ENCODE results near the gene CCDC102B. TPM values are rescaled to one million over a fixed set of nuclear protein-coding genes. Genes with fewer than 3 reads are reported as not detected.
"Not testable (repeated sequence)": the region's sequence is repeated elsewhere in the genome, so short reads cannot be mapped to it uniquely, and the experiment has no call there.

Gene CCDC102B
- polyA plus RNA-seq (ENCODE audit: insufficient read length in 4 of 4), result 1 to 10 TPM; 4.1 to 8.5 (median 7.7) TPM

- no peak for DNase-seq (ENCODE audit: low read depth in 4 of 4, low spot score in 3 of 4)
Observed at GRCh38 chr18:68797871-68798270, at the start of gene CCDC102B. CCDC102B (plus strand) TSS chr18:68798080; CDS start chr18:68836764, 38,684 bp downstream.

- DNase-seq (ENCODE audit: low read depth in 4 of 4, low spot score in 3 of 4), result no peak
Observed at GRCh38 chr18:68757126-68757525, 40.8 kb upstream of the CCDC102B start.

- DNase-seq (ENCODE audit: low read depth in 4 of 4, low spot score in 3 of 4), result no peak
Observed at GRCh38 chr18:68759308-68759707, 38.6 kb upstream of the CCDC102B start.

- DNase-seq (ENCODE audit: low read depth in 4 of 4, low spot score in 3 of 4), result no peak
Observed at GRCh38 chr18:68763083-68763482, 34.8 kb upstream of the CCDC102B start.

GRCh38 chr18:68764016-68764415, 33.9 kb upstream of the CCDC102B start:
- DNase-seq (ENCODE audit: low read depth in 4 of 4, low spot score in 3 of 4), result no peak

- no peak for DNase-seq (ENCODE audit: low read depth in 4 of 4, low spot score in 3 of 4)
Observed at GRCh38 chr18:68766433-68766832, 31.4 kb upstream of the CCDC102B start.

- DNase-seq (ENCODE audit: low read depth in 4 of 4, low spot score in 3 of 4), result no peak
Observed at GRCh38 chr18:68769461-68769860, 28.4 kb upstream of the CCDC102B start.

- no peak for DNase-seq (ENCODE audit: low read depth in 4 of 4, low spot score in 3 of 4)
Observed at GRCh38 chr18:68772268-68772667, 25.6 kb upstream of the CCDC102B start.

GRCh38 chr18:68778280-68778886, 19.5 kb upstream of the CCDC102B start:
- no peak for DNase-seq (ENCODE audit: low read depth in 4 of 4, low spot score in 3 of 4)

- no peak for DNase-seq (ENCODE audit: low read depth in 4 of 4, low spot score in 3 of 4)
Observed at GRCh38 chr18:68779169-68779568, 18.7 kb upstream of the CCDC102B start.

- no peak for DNase-seq (ENCODE audit: low read depth in 4 of 4, low spot score in 3 of 4)
Observed at GRCh38 chr18:68780802-68781635, 16.9 kb upstream of the CCDC102B start.

- DNase-seq (ENCODE audit: low read depth in 4 of 4, low spot score in 3 of 4), result no peak
Observed at GRCh38 chr18:68783506-68783905, 14.4 kb upstream of the CCDC102B start.

GRCh38 chr18:68784071-68784470, 13.8 kb upstream of the CCDC102B start:
- DNase-seq (ENCODE audit: low read depth in 4 of 4, low spot score in 3 of 4), result no peak

- DNase-seq (ENCODE audit: low read depth in 4 of 4, low spot score in 3 of 4), result not testable (repeated sequence)
Observed at GRCh38 chr18:68790290-68790689, 7.6 kb upstream of the CCDC102B start.

- DNase-seq (ENCODE audit: low read depth in 4 of 4, low spot score in 3 of 4), result no peak
Observed at GRCh38 chr18:68791801-68792200, 6.1 kb upstream of the CCDC102B start.

- DNase-seq (ENCODE audit: low read depth in 4 of 4, low spot score in 3 of 4), result no peak
Observed at GRCh38 chr18:68793951-68794350, 3.9 kb upstream of the CCDC102B start.

- DNase-seq (ENCODE audit: low read depth in 4 of 4, low spot score in 3 of 4), result no peak
Observed at GRCh38 chr18:68796936-68797690, 767 bp upstream of the CCDC102B start.

GRCh38 chr18:68800075-68800474, 2.2 kb downstream of the CCDC102B start:
- DNase-seq (ENCODE audit: low read depth in 4 of 4, low spot score in 3 of 4), result no peak

- peak in 3 of 4 donors; percentile 20 to 36 (median 22) for DNase-seq (ENCODE audit: low read depth in 4 of 4, low spot score in 3 of 4)
Observed at GRCh38 chr18:68803356-68803755, 5.5 kb downstream of the CCDC102B start.

GRCh38 chr18:68817584-68817983, 19.7 kb downstream of the CCDC102B start:
- no peak for DNase-seq (ENCODE audit: low read depth in 4 of 4, low spot score in 3 of 4)

- no peak for DNase-seq (ENCODE audit: low read depth in 4 of 4, low spot score in 3 of 4)
Observed at GRCh38 chr18:68818584-68818983, 20.7 kb downstream of the CCDC102B start.

Data from left renal pelvis (tissue), 4 donors.